Breast epithelium (tissue), 4 donors: ENCODE data around the gene TRIM24. TPM values are rescaled to one million over a fixed set of nuclear protein-coding genes. Genes with fewer than 3 reads are reported as not detected.

ENCODE experiments used
- DNase-seq, 2 donors: peaks; one replicate each; pipeline ENCODE4 v3.0.0-alpha.2; 2019; ENCODE audit warnings: low spot score in 2 of 2
- H3K27ac ChIP-seq, 2 donors: fragments of 200-600 bp; sonication (generic) in 1 of 2; one replicate each; pipeline ENCODE4 v1.5.1; 2016 to 2019; ENCODE audit warnings: mild to moderate bottlenecking in 1 of 2
- H3K27me3 ChIP-seq, 2 donors: fragments of 200-600 bp; sonication (generic) in 1 of 2; one replicate each; pipeline versions ENCODE4 v1.5.1 to v1.6.0; 2017 to 2019; ENCODE audit warnings: control low read depth in 1 of 2, mild to moderate bottlenecking in 1 of 2
- H3K36me3 ChIP-seq: fragments of 200-600 bp; one replicate; pipeline ENCODE4 v1.5.1; 2019
- H3K4me1 ChIP-seq, 2 donors: fragments of 200-600 bp; sonication (generic); one replicate each; pipeline ENCODE4 v1.5.1; 2016 to 2019; ENCODE audit warnings: control low read depth in 1 of 2
- H3K4me3 ChIP-seq, 3 donors: fragments of 200-600 bp; sonication (generic); 1 replicate in 2 of 3; 2 replicates in 1 of 3; pipeline ENCODE4 v1.5.1; 2016 to 2019; ENCODE audit warnings: mild to moderate bottlenecking in 3 of 3, moderate library complexity in 2 of 3
- H3K9me3 ChIP-seq, 2 donors: fragments of 200-600 bp; sonication (generic) in 1 of 2; one replicate each; pipeline ENCODE4 v1.5.1; 2016 to 2019; ENCODE audit warnings: control low read depth in 1 of 2
- CTCF ChIP-seq, 3 donors: fragments of 450-650 bp; IDR thresholded peaks; one replicate each; pipeline ENCODE4 v1.5.1; 2016 to 2017; ENCODE audit warnings: antibody characterized with exemption in 3 of 3, mild to moderate bottlenecking in 3 of 3, moderate library complexity in 3 of 3
- POLR2A ChIP-seq: fragments of 450-650 bp; IDR thresholded peaks from one replicate; pipeline ENCODE4 v1.6.1; 2016; ENCODE audit warnings: antibody characterized with exemption, mild to moderate bottlenecking, moderate library complexity
- POLR2AphosphoS5 ChIP-seq, 3 donors: sonication (generic); formaldehyde crosslinking; IDR thresholded peaks; one replicate each; pipeline ENCODE4 v1.6.1; 2017; ENCODE audit warnings: antibody characterized with exemption in 3 of 3
- intact Hi-C: fragments of 100-400 bp; cut with DNase I; formaldehyde crosslinking; loops from one replicate; pipeline ENCODE4 v1.15.1; 2023; ENCODE audit warnings: low total_unique reads
- total RNA-seq, 3 donors: library from RNA; depleted of rRNA; stranded (reverse); fragments of >200 nt; gene quantifications; one replicate each; pipeline ENCODE4 v1.1.0, GENCODE V29; 2016

Gene TRIM24
- total RNA-seq, 3 donors from 2014 or later: 15.0 to 28.1 (median 17.7) TPM

- DNase-seq: no peak
- Histone ChIP-seq H3K4me1 (no peaks in the 10 kb centered on the region), H3K4me3 (no peak overlapping the region), H3K36me3 (no peaks in the 10 kb centered on the region), H3K27me3 (no peaks in the 10 kb centered on the region), H3K27ac (no peak overlapping the region), H3K9me3 (no peaks in the 10 kb centered on the region)
- TF ChIP-seq POLR2AphosphoS5 (IDR thresholded peaks at IDR 0.05) (no peak), POLR2A (no peak), CTCF (IDR thresholded peaks at IDR 0.05) (no peak)
- intact Hi-C loops: no loop called here
Measured at GRCh38 chr7:138519061-138519798, 59.2 kb downstream of the TRIM24 start.

- intact Hi-C loops: no loop called here
- TF ChIP-seq POLR2A (no peak), CTCF (IDR thresholded peaks at IDR 0.05) (no peak), POLR2AphosphoS5 (IDR thresholded peaks at IDR 0.05) (no peak)
- no peaks in the 10 kb centered on the region for H3K36me3 ChIP-seq
Measured at GRCh38 chr7:138520742-138521141, 60.7 kb downstream of the TRIM24 start.

GRCh38 chr7:138521837-138522461 lies 61.9 kb downstream of the TRIM24 start:
- no peak for DNase-seq
- Histone ChIP-seq H3K4me3 (no peak overlapping the region), H3K9me3 (peaks cover 0 to 19% of the 10 kb centered on the region in 2 donors), H3K4me1 (no peaks in the 10 kb centered on the region), H3K36me3 (no peaks in the 10 kb centered on the region), H3K27ac (no peak overlapping the region), H3K27me3 (no peaks in the 10 kb centered on the region)
- TF ChIP-seq POLR2AphosphoS5 (IDR thresholded peaks at IDR 0.05) (no peak), CTCF (IDR thresholded peaks at IDR 0.05) (no peak), POLR2A (no peak)
- intact Hi-C loops: no loop called here

More at GRCh38 chr7:138520742-138521141, 60.7 kb downstream of the TRIM24 start:
- DNase-seq: no peak
- Histone ChIP-seq H3K27me3 (no peaks in the 10 kb centered on the region), H3K4me3 (no peak overlapping the region), H3K4me1 (no peaks in the 10 kb centered on the region), H3K27ac (no peak overlapping the region), H3K9me3 (peaks cover 0 to 7% of the 10 kb centered on the region in 2 donors)

- H3K4me1 ChIP-seq: no peaks in the 10 kb centered on the region
- H3K27ac ChIP-seq: no peak overlapping the region
- intact Hi-C loops: no loop called here
- H3K27me3 ChIP-seq: no peaks in the 10 kb centered on the region
- TF ChIP-seq CTCF (IDR thresholded peaks at IDR 0.05) (no peak), POLR2AphosphoS5 (IDR thresholded peaks at IDR 0.05) (no peak), POLR2A (no peak)
- H3K4me3 ChIP-seq: no peak overlapping the region
- H3K36me3 ChIP-seq: peaks cover 11% of the 10 kb centered on the region
- peaks cover 12 to 37% of the 10 kb centered on the region in 2 donors for H3K9me3 ChIP-seq
- DNase-seq: no peak
Measured at GRCh38 chr7:138524259-138524658, 64.2 kb downstream of the TRIM24 start.

GRCh38 chr7:138525757-138526156 lies 65.7 kb downstream of the TRIM24 start:
- Histone ChIP-seq H3K27me3 (no peaks in the 10 kb centered on the region), H3K36me3 (peaks cover 14% of the 10 kb centered on the region), H3K4me3 (no peak overlapping the region), H3K9me3 (peaks cover 12 to 37% of the 10 kb centered on the region in 2 donors), H3K27ac (no peak overlapping the region), H3K4me1 (no peaks in the 10 kb centered on the region)
- intact Hi-C loops: loop anchor here (5.0 kb wide), 1 partner anchor 517 kb away; no protein-coding TSS in a partner anchor
- DNase-seq: no peak
- TF ChIP-seq POLR2A (no peak), CTCF (IDR thresholded peaks at IDR 0.05) (no peak), POLR2AphosphoS5 (IDR thresholded peaks at IDR 0.05) (no peak)
